Left ventricle myocardium inferior (tissue), 1 donor: Measurements from ENCODE around the gene GLRX3. TPM values are rescaled to one million over a fixed set of nuclear protein-coding genes. Genes with fewer than 3 reads are reported as not detected.

Experiments used
- DNase-seq: peaks from one replicate; pipeline ENCODE4 v3.0.0-alpha.2; 2020
- H3K27ac ChIP-seq: fragments of 200-600 bp; replicated peaks from 2 replicates; pipeline ENCODE4 v1.8.0; 2021
- H3K27me3 ChIP-seq: fragments of 200-600 bp; 2 replicates; pipeline ENCODE4 v1.8.0; 2021; ENCODE audit warnings: low read depth
- H3K36me3 ChIP-seq: fragments of 200-600 bp; 2 replicates; pipeline ENCODE4 v1.8.0; 2021
- H3K4me1 ChIP-seq: fragments of 200-600 bp; 2 replicates; pipeline ENCODE4 v1.8.0; 2021
- H3K4me3 ChIP-seq: fragments of 200-600 bp; 2 replicates; pipeline ENCODE4 v1.8.0; 2021; ENCODE audit warnings: mild to moderate bottlenecking, moderate library complexity
- H3K9me3 ChIP-seq: fragments of 200-600 bp; replicated peaks from 2 replicates; pipeline ENCODE4 v1.8.0; 2021
- intact Hi-C: fragments of 100-400 bp; cut with micrococcal nuclease; formaldehyde crosslinking; loops from one replicate; pipeline ENCODE4 v1.11.0; 2022
- total RNA-seq: library from RNA; stranded (reverse); fragmentation: NEBNext Ultra II Directional; extraction: Animal tissue kit (Norgen Biotek cat#: 25700); gene quantifications from one replicate; pipeline ENCODE4 v1.2.1, GENCODE V29; 2021
- TF ChIP-seq, protein P1 (sequence below): fragments of 200-600 bp; IDR thresholded peaks from 2 replicates; pipeline ENCODE4 v1.8.0; 2021; ENCODE audit warnings: antibody characterized with exemption, mild to moderate bottlenecking, borderline replicate concordance
- donor health status: DM: no; HTN: yes; CAD: no; lungs with severe emphysema.

Gene GLRX3
- total RNA-seq, 1 donor from 2014 or later = 69.2 TPM

DNA sequence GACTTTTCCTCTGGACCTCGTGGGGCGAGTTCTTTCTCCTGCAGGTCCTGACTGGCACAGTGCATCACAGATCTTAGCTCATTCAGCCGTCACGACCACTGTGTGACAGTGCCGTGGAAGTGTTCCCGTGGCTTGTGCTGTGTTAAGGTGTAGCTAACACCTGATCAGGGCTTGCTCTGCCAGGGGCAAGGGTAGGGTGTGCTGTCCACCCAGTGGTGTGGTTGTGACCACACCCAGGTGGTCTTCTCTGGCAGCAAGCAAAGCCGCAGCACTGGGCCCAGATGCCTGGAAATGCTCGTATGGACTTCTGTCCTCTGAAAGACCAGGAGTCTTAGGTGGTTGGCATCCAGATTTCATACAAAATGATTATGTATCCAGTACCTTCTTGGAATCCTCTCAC is 86.2 kb downstream of the GLRX3 start:
- no peaks in the 10 kb centered on the region for H3K27me3 ChIP-seq
- H3K4me3 ChIP-seq = no peak overlapping the region
- H3K4me1 ChIP-seq = no peaks in the 10 kb centered on the region
- H3K36me3 ChIP-seq = no peaks in the 10 kb centered on the region
- TF ChIP-seq, protein P1, sequence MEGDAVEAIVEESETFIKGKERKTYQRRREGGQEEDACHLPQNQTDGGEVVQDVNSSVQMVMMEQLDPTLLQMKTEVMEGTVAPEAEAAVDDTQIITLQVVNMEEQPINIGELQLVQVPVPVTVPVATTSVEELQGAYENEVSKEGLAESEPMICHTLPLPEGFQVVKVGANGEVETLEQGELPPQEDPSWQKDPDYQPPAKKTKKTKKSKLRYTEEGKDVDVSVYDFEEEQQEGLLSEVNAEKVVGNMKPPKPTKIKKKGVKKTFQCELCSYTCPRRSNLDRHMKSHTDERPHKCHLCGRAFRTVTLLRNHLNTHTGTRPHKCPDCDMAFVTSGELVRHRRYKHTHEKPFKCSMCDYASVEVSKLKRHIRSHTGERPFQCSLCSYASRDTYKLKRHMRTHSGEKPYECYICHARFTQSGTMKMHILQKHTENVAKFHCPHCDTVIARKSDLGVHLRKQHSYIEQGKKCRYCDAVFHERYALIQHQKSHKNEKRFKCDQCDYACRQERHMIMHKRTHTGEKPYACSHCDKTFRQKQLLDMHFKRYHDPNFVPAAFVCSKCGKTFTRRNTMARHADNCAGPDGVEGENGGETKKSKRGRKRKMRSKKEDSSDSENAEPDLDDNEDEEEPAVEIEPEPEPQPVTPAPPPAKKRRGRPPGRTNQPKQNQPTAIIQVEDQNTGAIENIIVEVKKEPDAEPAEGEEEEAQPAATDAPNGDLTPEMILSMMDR = no peak
- no peak for DNase-seq
- H3K27ac ChIP-seq = no peak overlapping the region
- no peaks in the 10 kb centered on the region for H3K9me3 ChIP-seq
- intact Hi-C loops = no loop called here

DNA sequence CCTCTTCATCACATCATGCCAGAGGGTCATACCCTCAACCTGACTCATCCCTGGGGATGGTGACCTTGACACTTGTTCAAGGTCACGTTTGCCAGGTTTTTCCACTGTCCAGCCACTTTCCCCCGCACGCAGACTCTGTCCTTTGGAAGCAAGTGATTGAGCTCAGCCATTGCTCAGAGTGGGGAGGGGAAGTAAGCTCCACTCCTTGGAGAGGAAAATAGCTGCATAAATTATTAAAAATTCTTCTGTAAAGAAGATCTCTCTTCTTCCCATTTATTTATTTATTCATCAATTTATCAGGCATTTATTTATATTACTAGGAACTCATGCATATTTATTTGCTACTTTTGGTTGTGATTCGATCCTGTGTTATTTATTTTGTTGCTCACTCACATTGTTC is 88.0 kb downstream of the GLRX3 start:
- H3K9me3 ChIP-seq = peaks cover 15% of the 10 kb centered on the region
- no peaks in the 10 kb centered on the region for H3K27me3 ChIP-seq
- no peak overlapping the region for H3K4me3 ChIP-seq
- intact Hi-C loops = no loop called here
- TF ChIP-seq, protein P1 = no peak
- no peak for DNase-seq
- no peaks in the 10 kb centered on the region for H3K4me1 ChIP-seq
- no peaks in the 10 kb centered on the region for H3K36me3 ChIP-seq
- H3K27ac ChIP-seq = no peak overlapping the region

DNA sequence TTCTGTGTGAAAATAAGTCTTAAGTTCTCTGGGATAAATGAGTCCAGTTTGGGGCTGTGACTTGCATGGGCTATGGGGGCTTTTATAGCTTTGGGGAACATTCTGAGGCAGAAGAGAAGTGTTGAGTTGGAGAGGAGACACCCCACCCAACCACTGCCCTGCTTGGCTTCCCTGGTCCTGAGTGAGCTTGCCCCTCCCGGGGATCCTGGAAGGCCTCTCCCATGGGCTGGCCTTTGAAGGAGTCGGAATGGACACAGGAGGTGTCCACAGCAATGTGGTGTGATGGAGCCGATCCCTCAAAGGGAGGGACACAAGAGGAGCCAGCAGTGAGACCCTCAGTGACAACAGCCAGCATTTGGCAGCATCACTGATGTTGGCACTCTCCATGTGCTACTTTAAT is 89.8 kb downstream of the GLRX3 start:
- Histone ChIP-seq H3K27ac (no peak overlapping the region), H3K4me1 (no peaks in the 10 kb centered on the region), H3K9me3 (peaks cover 15% of the 10 kb centered on the region), H3K27me3 (no peaks in the 10 kb centered on the region), H3K36me3 (no peaks in the 10 kb centered on the region), H3K4me3 (no peak overlapping the region)
- intact Hi-C loops = no loop called here
- TF ChIP-seq, protein P1 = no peak
- no peak for DNase-seq

DNA sequence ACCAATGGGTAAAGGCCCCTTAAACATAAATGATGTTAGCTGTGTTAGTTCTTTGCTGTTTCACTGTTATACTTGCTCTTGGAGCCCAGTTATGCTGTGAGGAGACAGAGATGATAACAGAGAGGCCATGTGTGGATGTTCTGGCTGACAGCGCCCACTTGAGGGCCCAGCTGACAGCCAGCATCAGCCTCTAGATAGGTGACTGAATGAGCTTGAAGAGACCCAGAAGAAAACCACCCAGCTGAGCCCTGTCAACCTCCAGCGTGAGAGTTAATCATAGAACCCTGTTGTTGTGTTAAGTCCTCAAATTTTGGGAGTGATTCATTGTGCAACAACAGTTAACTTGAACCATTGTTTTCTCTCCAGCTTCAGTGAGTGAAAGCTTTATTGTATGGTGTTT is 91.7 kb downstream of the GLRX3 start:
- no peak for DNase-seq
- intact Hi-C loops = no loop called here

More for the DNA sequence above, 91.7 kb downstream of the GLRX3 start:
- no peaks in the 10 kb centered on the region for H3K4me1 ChIP-seq
- H3K36me3 ChIP-seq = no peaks in the 10 kb centered on the region
- H3K27ac ChIP-seq = no peak overlapping the region
- H3K4me3 ChIP-seq = no peak overlapping the region
- TF ChIP-seq, protein P1 = no peak
- H3K9me3 ChIP-seq = peaks cover 15% of the 10 kb centered on the region
- no peaks in the 10 kb centered on the region for H3K27me3 ChIP-seq

Other genes starting within 250 kb of the GLRX3 start
- gene EBF3, start 172.1 kb upstream of the GLRX3 start, total RNA-seq = 6.2 TPM
- 1.7 TPM for gene C10orf143, start 25.6 kb upstream of the GLRX3 start, total RNA-seq